ENCODE measurements around the gene ZNF501.

Gene ZNF501

DNA sequence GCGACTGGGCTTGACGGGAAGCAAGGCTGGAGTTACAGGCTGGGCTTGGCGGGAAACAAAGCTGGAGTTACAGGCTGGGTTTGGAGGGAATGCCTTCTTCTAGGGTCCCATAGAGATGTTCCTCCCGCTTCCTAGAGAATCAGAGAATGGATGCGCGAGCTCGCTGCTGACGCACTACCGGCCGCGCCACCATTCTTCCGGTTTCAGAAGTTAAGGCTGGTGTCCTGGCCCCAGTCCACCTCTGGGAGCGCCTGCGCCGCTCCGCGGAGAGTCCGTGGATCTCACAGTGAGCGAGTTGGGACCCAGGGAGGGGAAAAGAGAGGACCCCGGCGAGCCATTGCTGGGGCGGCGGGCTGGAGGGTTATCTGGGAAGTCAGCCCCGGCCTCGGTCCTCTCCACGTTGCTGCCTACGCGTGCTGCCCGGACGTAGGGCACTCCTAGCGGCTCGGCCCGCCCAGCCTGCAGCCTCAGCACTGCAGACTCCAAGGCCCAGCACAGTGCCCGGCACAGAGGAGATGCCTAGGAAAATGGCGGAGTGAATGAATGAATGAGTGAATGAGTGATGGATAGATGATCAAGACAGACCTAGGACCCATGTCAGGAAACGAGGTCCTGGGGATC, 16.9 kb upstream of the ZNF501 start, which contains the start of gene ZNF502:
Gene ZNF502 (plus strand): TSS at position 206 of the 621 bp plus-strand sequence. CDS start 7,602 bp downstream, outside the sequence.
- TF ChIP-seq, protein P1, sequence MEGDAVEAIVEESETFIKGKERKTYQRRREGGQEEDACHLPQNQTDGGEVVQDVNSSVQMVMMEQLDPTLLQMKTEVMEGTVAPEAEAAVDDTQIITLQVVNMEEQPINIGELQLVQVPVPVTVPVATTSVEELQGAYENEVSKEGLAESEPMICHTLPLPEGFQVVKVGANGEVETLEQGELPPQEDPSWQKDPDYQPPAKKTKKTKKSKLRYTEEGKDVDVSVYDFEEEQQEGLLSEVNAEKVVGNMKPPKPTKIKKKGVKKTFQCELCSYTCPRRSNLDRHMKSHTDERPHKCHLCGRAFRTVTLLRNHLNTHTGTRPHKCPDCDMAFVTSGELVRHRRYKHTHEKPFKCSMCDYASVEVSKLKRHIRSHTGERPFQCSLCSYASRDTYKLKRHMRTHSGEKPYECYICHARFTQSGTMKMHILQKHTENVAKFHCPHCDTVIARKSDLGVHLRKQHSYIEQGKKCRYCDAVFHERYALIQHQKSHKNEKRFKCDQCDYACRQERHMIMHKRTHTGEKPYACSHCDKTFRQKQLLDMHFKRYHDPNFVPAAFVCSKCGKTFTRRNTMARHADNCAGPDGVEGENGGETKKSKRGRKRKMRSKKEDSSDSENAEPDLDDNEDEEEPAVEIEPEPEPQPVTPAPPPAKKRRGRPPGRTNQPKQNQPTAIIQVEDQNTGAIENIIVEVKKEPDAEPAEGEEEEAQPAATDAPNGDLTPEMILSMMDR (IDR thresholded peaks at IDR 0.05) = peak; percentile 42 to 51
- H3K4me1 ChIP-seq = peaks cover 0 to 10% (median 4%) of the 10 kb centered on the region in 4 donors
- H3K27me3 ChIP-seq = no peaks in the 10 kb centered on the region
- H3K9me3 ChIP-seq = peaks cover 0 to 29% (median 11%) of the 10 kb centered on the region in 3 donors
- peak within 1 kb of the TSS; percentile 85 to 94 for H3K4me3 ChIP-seq
- H3K27ac ChIP-seq = peak within 1 kb of the TSS; percentile 77 to 78
- intact Hi-C loops (cut with DNase I; ENCODE audit: low total_unique reads) = loop anchor here (5.0 kb wide), 1 partner anchor 50 kb away; the partner anchor contains the start of genes KIAA1143 and KIF15
- H3K36me3 ChIP-seq = peaks cover 15 to 25% (median 17%) of the 10 kb centered on the region in 3 donors
- DNase-seq = peak; percentile 86 to 89

DNA sequence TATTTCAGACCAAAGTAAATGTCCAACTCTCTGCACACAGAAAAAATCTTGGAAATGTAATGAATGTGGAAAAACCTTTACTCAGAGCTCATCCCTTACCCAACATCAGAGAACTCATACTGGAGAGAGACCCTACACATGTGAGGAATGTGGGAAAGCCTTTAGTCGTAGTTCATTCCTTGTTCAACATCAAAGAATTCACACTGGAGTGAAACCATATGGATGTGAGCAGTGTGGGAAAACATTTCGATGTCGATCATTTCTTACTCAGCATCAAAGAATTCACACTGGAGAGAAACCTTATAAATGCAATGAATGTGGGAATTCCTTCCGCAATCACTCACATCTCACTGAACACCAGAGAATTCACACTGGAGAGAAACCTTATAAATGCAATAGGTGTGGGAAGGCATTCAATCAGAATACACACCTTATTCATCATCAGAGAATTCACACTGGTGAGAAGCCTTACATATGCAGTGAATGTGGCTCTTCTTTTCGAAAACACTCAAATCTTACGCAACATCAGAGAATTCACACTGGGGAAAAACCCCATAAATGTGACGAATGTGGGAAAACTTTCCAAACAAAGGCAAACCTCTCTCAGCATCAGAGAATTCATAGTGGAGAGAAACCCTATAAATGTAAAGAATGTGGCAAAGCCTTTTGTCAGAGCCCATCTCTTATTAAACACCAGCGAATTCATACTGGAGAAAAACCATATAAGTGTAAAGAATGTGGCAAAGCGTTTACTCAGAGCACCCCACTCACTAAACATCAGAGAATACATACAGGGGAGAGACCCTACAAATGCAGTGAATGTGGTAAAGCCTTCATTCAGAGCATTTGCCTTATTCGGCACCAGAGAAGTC, 8.0 kb upstream of the ZNF501 start:
- H3K4me1 ChIP-seq = no peaks in the 10 kb centered on the region
- TF ChIP-seq, protein P1 (IDR thresholded peaks at IDR 0.05) = no peak
- DNase-seq = no peak
- peaks cover 65 to 86% (median 82%) of the 10 kb centered on the region in 3 donors for H3K36me3 ChIP-seq
- intact Hi-C loops (cut with DNase I; ENCODE audit: low total_unique reads) = no loop called here
- H3K4me3 ChIP-seq = no peak overlapping the region
- peaks cover 18 to 93% (median 85%) of the 10 kb centered on the region in 3 donors for H3K9me3 ChIP-seq
- no peak overlapping the region for H3K27ac ChIP-seq
- H3K27me3 ChIP-seq = no peaks in the 10 kb centered on the region

DNA sequence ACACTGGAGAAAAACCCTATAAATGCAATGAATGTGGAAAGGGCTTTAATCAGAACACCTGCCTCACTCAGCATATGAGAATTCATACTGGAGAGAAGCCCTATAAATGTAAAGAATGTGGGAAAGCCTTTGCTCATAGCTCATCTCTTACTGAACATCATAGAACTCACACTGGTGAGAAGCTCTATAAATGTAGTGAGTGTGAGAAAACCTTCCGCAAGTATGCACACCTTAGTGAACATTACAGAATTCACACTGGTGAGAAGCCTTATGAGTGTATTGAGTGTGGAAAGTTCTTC, 7.4 kb upstream of the ZNF501 start:
- DNase-seq = no peak
- H3K27ac ChIP-seq = no peak overlapping the region
- no peak overlapping the region for H3K4me3 ChIP-seq
- peaks cover 65 to 82% (median 80%) of the 10 kb centered on the region in 3 donors for H3K36me3 ChIP-seq
- intact Hi-C loops (cut with DNase I; ENCODE audit: low total_unique reads) = no loop called here
- H3K9me3 ChIP-seq = peaks cover 18 to 93% (median 88%) of the 10 kb centered on the region in 3 donors
- H3K27me3 ChIP-seq = no peaks in the 10 kb centered on the region
- H3K4me1 ChIP-seq = no peaks in the 10 kb centered on the region
- TF ChIP-seq, protein P1 (IDR thresholded peaks at IDR 0.05) = no peak

DNA sequence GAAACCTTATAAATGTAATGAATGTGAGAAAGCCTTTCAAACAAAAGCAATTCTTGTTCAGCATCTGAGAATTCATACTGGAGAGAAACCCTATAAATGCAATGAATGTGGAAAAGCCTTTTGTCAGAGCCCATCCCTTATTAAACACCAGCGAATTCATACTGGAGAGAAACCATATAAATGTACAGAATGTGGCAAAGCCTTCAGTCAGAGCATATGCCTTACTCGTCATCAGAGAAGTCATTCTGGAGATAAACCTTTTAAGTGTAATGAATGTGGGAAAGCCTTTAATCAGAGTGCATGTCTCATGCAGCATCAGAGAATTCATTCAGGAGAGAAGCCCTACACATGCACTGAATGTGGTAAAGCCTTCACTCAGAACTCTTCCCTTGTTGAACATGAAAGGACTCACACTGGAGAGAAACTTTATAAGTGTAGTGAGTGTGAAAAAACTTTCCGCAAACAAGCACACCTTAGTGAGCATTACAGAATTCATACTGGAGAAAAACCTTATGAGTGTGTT, 5.3 kb downstream of the ZNF501 start:
- H3K27me3 ChIP-seq = no peaks in the 10 kb centered on the region
- intact Hi-C loops (cut with DNase I; ENCODE audit: low total_unique reads) = no loop called here
- DNase-seq = no peak
- TF ChIP-seq, protein P1 (IDR thresholded peaks at IDR 0.05) = no peak
- no peak overlapping the region for H3K27ac ChIP-seq
- H3K4me1 ChIP-seq = peaks cover 0 to 6% (median 3%) of the 10 kb centered on the region in 4 donors
- H3K4me3 ChIP-seq = no peak overlapping the region
- H3K36me3 ChIP-seq = peaks cover 47 to 80% (median 57%) of the 10 kb centered on the region in 3 donors
- H3K9me3 ChIP-seq = peaks cover 12 to 91% (median 66%) of the 10 kb centered on the region in 3 donors

DNA sequence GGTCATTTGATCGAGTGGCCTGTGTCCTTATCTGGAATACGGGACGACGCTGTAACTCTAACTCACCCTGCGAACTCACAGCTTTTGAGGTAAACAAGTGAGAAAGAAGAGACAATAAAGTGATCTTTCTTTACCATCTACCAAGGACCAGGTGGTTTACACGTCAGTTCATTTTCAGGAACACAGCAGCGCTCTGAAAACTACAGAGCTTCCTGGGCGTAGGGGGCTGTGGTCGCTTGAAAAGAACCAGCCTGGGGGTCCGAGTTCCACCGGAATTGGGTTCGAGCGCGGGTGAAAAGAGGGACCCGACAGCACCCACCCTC, 31.6 kb downstream of the ZNF501 start:
- H3K9me3 ChIP-seq = peaks cover 0 to 4% (median 0%) of the 10 kb centered on the region in 3 donors
- no peaks in the 10 kb centered on the region for H3K27me3 ChIP-seq
- intact Hi-C loops (cut with DNase I; ENCODE audit: low total_unique reads) = loop anchor here (5.0 kb wide), 2 partner anchors 49 to 216 kb away; partner anchors contain the start of genes EXOSC7, ZDHHC3 and ZNF502
- H3K27ac ChIP-seq = peak overlapping the region; percentile 80
- H3K36me3 ChIP-seq = peaks cover 6 to 25% (median 15%) of the 10 kb centered on the region in 3 donors
- peaks cover 0 to 19% (median 12%) of the 10 kb centered on the region in 4 donors for H3K4me1 ChIP-seq
- DNase-seq = no peak
- TF ChIP-seq, protein P1 (IDR thresholded peaks at IDR 0.05) = no peak
- H3K4me3 ChIP-seq = peak overlapping the region; percentile 83 to 94
